HCT116 (cell line): ENCODE data around the gene AHNAK. TPM values are rescaled to one million over a fixed set of nuclear protein-coding genes. Genes with fewer than 3 reads are reported as not detected.

Source experiments
- ATAC-seq: fragments of 200-7000 bp; cut with Tn5 transposase; 2 replicates; pipeline ENCODE4 v1.9.1; 2020; ENCODE audit warnings: mild to moderate bottlenecking, moderate library complexity
- BruUV-seq: library from RNA; stranded (reverse); fragments of 400-500 nt; replicated peaks from 2 replicates; lab custom pipeline; 2021; lab: Mats Ljungman, UMichigan
- CTCF ChIA-PET: fragments of 300-600 bp; sonication (Branson Sonifier 250); formaldehyde crosslinking; loops from one replicate; lab custom pipeline; 2021; ENCODE audit warnings: antibody characterized with exemption; lab: Charles Lee
- POLR2A ChIA-PET: fragments of 300-600, 350-600 bp; sonication (Branson Sonifier 250); formaldehyde crosslinking; loops from one replicate; lab custom pipeline; 2021; ENCODE audit warnings: antibody characterized with exemption; lab: Charles Lee
- RAD21 ChIA-PET, 2 experiments: fragments of 300-600 bp; sonication (Branson Sonifier 250); formaldehyde crosslinking; loops; one replicate each; lab custom pipeline; 2023; ENCODE audit warnings: low total read pairs in 2 of 2; ENCODE audit not compliant: uncharacterized antibody in 2 of 2, unreplicated experiment in 2 of 2, low non-redundant PET in 1 of 2; lab: Charles Lee
- DNase-seq: peaks from one replicate; pipeline ENCODE4 v3.0.0-alpha.2; 2010; ENCODE audit warnings: low read depth, low spot score
- H2AFZ ChIP-seq: fragments of 200-600 bp; shearing (Covaris generic), sonication (generic); 2 replicates; pipeline ENCODE4 v1.6.1; 2017; ENCODE audit warnings: low read depth, mixed run types, mixed read lengths, antibody characterized with exemption, low read length; ENCODE audit not compliant: poor library complexity, severe bottlenecking
- H3K27ac ChIP-seq: 2 replicates; pipeline ENCODE4 v1.5.1; 2012; ENCODE audit warnings: low read depth, low read length
- H3K27me3 ChIP-seq: fragments of 200-600 bp; sonication (generic); 2 replicates; pipeline ENCODE4 v1.6.1; 2016; ENCODE audit warnings: mixed run types, low read length, mixed read lengths; ENCODE audit not compliant: insufficient read depth
- H3K36me3 ChIP-seq, 2 experiments: fragments of 200-500 bp in 1 of 2; fragments of 200-600 bp in 1 of 2; sonication (Bioruptor generic) in 1 of 2; sonication (generic) in 1 of 2; 2 replicates each; pipeline versions ENCODE4 v1.5.1 to v1.6.1; 2014 to 2016; ENCODE audit warnings: low read length in 2 of 2, inconsistent platforms in 1 of 2, mixed read lengths in 1 of 2, mixed run types in 1 of 2; ENCODE audit not compliant: insufficient read depth in 2 of 2, control insufficient read depth in 1 of 2
- H3K4me1 ChIP-seq, 2 experiments: fragments of 200-600 bp in 1 of 2; sonication (generic) in 1 of 2; 2 replicates each; pipeline versions ENCODE4 v1.5.1 to v1.6.1; 2012 to 2017; ENCODE audit warnings: low read length in 2 of 2, inconsistent platforms in 1 of 2, mild to moderate bottlenecking in 1 of 2, mixed read lengths in 1 of 2, mixed run types in 1 of 2, moderate library complexity in 1 of 2; ENCODE audit not compliant: insufficient read depth in 2 of 2, control insufficient read depth in 1 of 2
- H3K4me2 ChIP-seq: fragments of 200-600 bp; sonication (generic); 2 replicates; pipeline ENCODE4 v1.6.1; 2017; ENCODE audit warnings: mixed run types, low read length, mixed read lengths
- H3K4me3 ChIP-seq, 2 experiments: fragments of 200-600 bp in 1 of 2; sonication (generic) in 1 of 2; replicated peaks in 1 of 2; 2 replicates each; pipeline ENCODE4 v1.5.1; 2011 to 2016; ENCODE audit warnings: low read length in 2 of 2, control low read depth in 1 of 2, low read depth in 1 of 2, mild to moderate bottlenecking in 1 of 2, mixed read lengths in 1 of 2, mixed run types in 1 of 2
- H3K79me2 ChIP-seq: fragments of 200-600 bp; sonication (generic); 2 replicates; pipeline ENCODE4 v1.6.1; 2017; ENCODE audit warnings: mild to moderate bottlenecking, mixed run types, low read length, moderate library complexity, mixed read lengths; ENCODE audit not compliant: insufficient read depth
- H3K9ac ChIP-seq: fragments of 200-600 bp; sonication (generic); 2 replicates; pipeline ENCODE4 v1.6.1; 2016; ENCODE audit warnings: low read length, mixed read lengths
- H3K9me2 ChIP-seq: fragments of 200-600 bp; sonication (generic), shearing (Covaris generic); 2 replicates; pipeline ENCODE4 v1.6.1; 2017; ENCODE audit warnings: mixed run types, mild to moderate bottlenecking, moderate library complexity; ENCODE audit not compliant: insufficient read depth
- H3K9me3 ChIP-seq, 2 experiments: fragments of 200-500 bp in 1 of 2; fragments of 200-600 bp in 1 of 2; sonication (Bioruptor generic) in 1 of 2; sonication (generic) in 1 of 2; 2 replicates each; pipeline ENCODE4 v1.6.1; 2014 to 2017; ENCODE audit warnings: low read length in 2 of 2, mixed read lengths in 2 of 2, inconsistent platforms in 1 of 2, low read depth in 1 of 2, mild to moderate bottlenecking in 1 of 2, mixed run types in 1 of 2, moderate library complexity in 1 of 2; ENCODE audit not compliant: control insufficient read depth in 1 of 2, insufficient read depth in 1 of 2
- H4K20me1 ChIP-seq: fragments of 200-600 bp; sonication (generic), shearing (Covaris generic); 2 replicates; pipeline ENCODE4 v1.6.1; 2017; ENCODE audit warnings: mixed run types, mild to moderate bottlenecking, moderate library complexity; ENCODE audit not compliant: insufficient read depth
- CBX3 ChIP-seq: IDR thresholded peaks from 2 replicates; pipeline ENCODE4 v1.6.1; 2012; ENCODE audit warnings: low read depth
- EGR1 ChIP-seq: IDR thresholded peaks from 2 replicates; pipeline ENCODE4 v1.6.1; 2012; ENCODE audit warnings: low read depth
- ELF1 ChIP-seq: IDR thresholded peaks from 2 replicates; pipeline ENCODE4 v1.6.1; 2012; ENCODE audit warnings: low read depth, borderline replicate concordance
- EZH2phosphoT487 ChIP-seq: fragments of 200-600 bp; IDR thresholded peaks from 2 replicates; pipeline ENCODE4 v1.6.1; 2018; ENCODE audit warnings: antibody characterized with exemption, borderline replicate concordance
- FOSL1 ChIP-seq: IDR thresholded peaks from 2 replicates; pipeline ENCODE4 v1.6.1; 2012; ENCODE audit warnings: low read depth
- JUND ChIP-seq: IDR thresholded peaks from 2 replicates; pipeline ENCODE4 v1.6.1; 2012
- POLR2A ChIP-seq: IDR thresholded peaks from 2 replicates; pipeline ENCODE4 v1.7.0; 2011; ENCODE audit warnings: borderline replicate concordance; ENCODE audit not compliant: insufficient read depth, insufficient read length; ENCODE audit errors: extremely low read depth
- POLR2AphosphoS5 ChIP-seq: IDR thresholded peaks from 2 replicates; pipeline ENCODE4 v1.6.1; 2011; ENCODE audit warnings: mild to moderate bottlenecking, low read depth, low read length, moderate library complexity
- SP1 ChIP-seq: IDR thresholded peaks from 2 replicates; pipeline ENCODE4 v1.6.1; 2012; ENCODE audit warnings: low read depth
- SRF ChIP-seq: IDR thresholded peaks from 2 replicates; pipeline ENCODE4 v1.6.1; 2012; ENCODE audit warnings: low read depth
- TCF7L2 ChIP-seq: IDR thresholded peaks from 2 replicates; pipeline ENCODE4 v1.7.0; 2011; ENCODE audit warnings: borderline replicate concordance, inconsistent platforms; ENCODE audit not compliant: insufficient read depth, insufficient read length; ENCODE audit errors: extremely low read depth
- ZFX ChIP-seq: fragments of 450-650 bp; IDR thresholded peaks from 2 replicates; pipeline ENCODE4 v1.6.1; 2017
- ZNF274 ChIP-seq: fragments of 200-500 bp; sonication (Bioruptor generic); IDR thresholded peaks from 2 replicates; pipeline ENCODE4 v1.6.1; 2014; ENCODE audit warnings: mild to moderate bottlenecking, low read depth, low read length, inconsistent platforms
- intact Hi-C: fragments of 100-400 bp; cut with micrococcal nuclease; formaldehyde crosslinking; loops from 2 replicates; pipeline ENCODE4 v1.10.0; 2022
- total RNA-seq: library from RNA; stranded (reverse); gene quantifications from one replicate; pipeline ENCODE4 v1.2.1, GENCODE V29; 2021; ENCODE audit not compliant: unreplicated experiment
- TF ChIP-seq, protein P1 (sequence below): IDR thresholded peaks from 2 replicates; pipeline ENCODE4 v1.6.1; 2011; ENCODE audit warnings: mild to moderate bottlenecking, low read length, moderate library complexity; ENCODE audit not compliant: insufficient replicate concordance; ENCODE audit errors: extremely low read depth
- TF ChIP-seq, protein P2 (sequence below): IDR thresholded peaks from 2 replicates; pipeline ENCODE4 v1.6.1; 2012

The AHNAK gene
- total RNA-seq, 1 experiment from 2014 or later = 239 TPM

DNA sequence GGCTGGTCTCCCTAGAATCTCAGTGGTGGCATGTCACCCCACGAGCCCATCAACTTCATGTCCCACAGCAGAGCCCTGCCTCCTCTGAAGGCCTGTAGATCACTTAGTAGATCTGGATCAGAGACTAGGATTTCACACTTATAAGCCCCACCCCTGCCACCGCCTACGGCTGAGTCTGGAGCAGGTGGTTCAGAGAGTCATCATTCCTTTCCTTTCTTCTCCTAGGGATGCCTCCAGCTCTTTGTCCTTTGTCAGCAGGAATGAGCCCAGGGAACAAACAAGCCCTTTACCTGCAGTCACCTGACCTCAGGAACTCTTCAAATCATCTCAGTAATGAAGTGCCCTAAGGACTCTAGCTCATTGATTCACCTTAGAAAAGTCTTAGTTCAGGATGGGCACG, 90.0 kb downstream of the AHNAK start:
- CTCF ChIA-PET = interaction anchor here (1.3 kb wide), 1 partner anchor 32 kb away, joined by 4 read pairs; no protein-coding TSS in a partner anchor
- Histone ChIP-seq H3K79me2 (no peaks in the 10 kb centered on the region), H2AFZ (no peak overlapping the region), H3K4me1 (peaks cover 2 to 6% of the 10 kb centered on the region in 2 experiments; a peak in 3 of 4 replicates), H3K36me3 (no peaks in the 10 kb centered on the region), H3K9me2 (no peaks in the 10 kb centered on the region), H3K9me3 (no peaks in the 10 kb centered on the region), H3K27me3 (no peaks in the 10 kb centered on the region), H3K9ac (no peak overlapping the region), H4K20me1 (no peaks in the 10 kb centered on the region), H3K27ac (no peak overlapping the region), H3K4me2 (no peak overlapping the region), H3K4me3 (no peak overlapping the region)
- no TSS peak for BruUV-seq
- ATAC-seq (no peak), DNase-seq (no peak)
- TF ChIP-seq SP1 (no peak), CBX3 (no peak), POLR2AphosphoS5 (no peak)
- TF ChIP-seq, protein P1, sequence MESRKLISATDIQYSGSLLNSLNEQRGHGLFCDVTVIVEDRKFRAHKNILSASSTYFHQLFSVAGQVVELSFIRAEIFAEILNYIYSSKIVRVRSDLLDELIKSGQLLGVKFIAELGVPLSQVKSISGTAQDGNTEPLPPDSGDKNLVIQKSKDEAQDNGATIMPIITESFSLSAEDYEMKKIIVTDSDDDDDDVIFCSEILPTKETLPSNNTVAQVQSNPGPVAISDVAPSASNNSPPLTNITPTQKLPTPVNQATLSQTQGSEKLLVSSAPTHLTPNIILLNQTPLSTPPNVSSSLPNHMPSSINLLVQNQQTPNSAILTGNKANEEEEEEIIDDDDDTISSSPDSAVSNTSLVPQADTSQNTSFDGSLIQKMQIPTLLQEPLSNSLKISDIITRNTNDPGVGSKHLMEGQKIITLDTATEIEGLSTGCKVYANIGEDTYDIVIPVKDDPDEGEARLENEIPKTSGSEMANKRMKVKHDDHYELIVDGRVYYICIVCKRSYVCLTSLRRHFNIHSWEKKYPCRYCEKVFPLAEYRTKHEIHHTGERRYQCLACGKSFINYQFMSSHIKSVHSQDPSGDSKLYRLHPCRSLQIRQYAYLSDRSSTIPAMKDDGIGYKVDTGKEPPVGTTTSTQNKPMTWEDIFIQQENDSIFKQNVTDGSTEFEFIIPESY = no peak
- RAD21 ChIA-PET = no interaction called here
- POLR2A ChIA-PET = no interaction called here
- intact Hi-C loops = no loop called here

DNA sequence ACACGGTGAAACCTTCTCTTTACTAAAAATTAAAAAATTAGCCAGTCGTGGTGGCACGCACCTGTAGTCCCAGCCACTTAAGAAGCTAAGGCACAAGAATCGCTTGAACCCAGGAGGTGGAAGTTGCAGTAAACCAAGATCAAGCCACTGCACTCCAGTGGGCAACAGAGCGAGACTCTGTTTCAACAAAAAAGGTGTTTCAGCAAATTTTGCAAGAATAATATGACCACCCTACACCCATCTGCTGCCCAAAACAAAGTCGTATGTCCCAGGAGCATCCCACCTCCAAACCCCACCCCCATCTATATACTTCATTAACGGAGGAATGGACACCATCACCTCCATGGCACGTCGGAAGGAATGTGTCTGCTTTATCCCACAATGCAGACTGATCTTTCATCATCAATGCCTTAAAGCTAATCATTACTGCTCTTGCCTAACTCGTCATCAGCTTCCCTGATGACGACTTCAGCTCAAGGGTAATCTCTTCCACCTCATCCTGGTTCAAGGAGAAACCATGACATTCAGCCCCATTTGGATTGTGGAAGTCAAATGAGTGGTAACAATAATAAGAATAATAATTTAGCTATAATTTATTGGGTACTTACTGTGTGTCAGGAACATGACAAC, 93.7 kb downstream of the AHNAK start:
- BruUV-seq = no TSS peak
- Histone ChIP-seq H3K9ac (no peak overlapping the region), H4K20me1 (no peaks in the 10 kb centered on the region), H3K4me2 (no peak overlapping the region), H3K27ac (no peak overlapping the region), H3K9me3 (no peaks in the 10 kb centered on the region), H3K79me2 (no peaks in the 10 kb centered on the region), H3K27me3 (no peaks in the 10 kb centered on the region), H3K36me3 (no peaks in the 10 kb centered on the region), H3K9me2 (no peaks in the 10 kb centered on the region), H2AFZ (no peak overlapping the region), H3K4me1 (peaks cover 5 to 8% of the 10 kb centered on the region in 2 experiments; a peak in 3 of 4 replicates), H3K4me3 (no peak overlapping the region)
- RAD21 ChIA-PET = no interaction called here
- ATAC-seq (no peak), DNase-seq (no peak)
- intact Hi-C loops = no loop called here
- POLR2A ChIA-PET = no interaction called here
- CTCF ChIA-PET = no interaction called here
- TF ChIP-seq SP1 (no peak), ELF1 (no peak), ZFX (no peak), SRF (no peak), EZH2phosphoT487 (no peak), FOSL1 (no peak), JUND (no peak), TCF7L2 (no peak), ZNF274 (no peak), POLR2AphosphoS5 (no peak), POLR2A (no peak), EGR1 (no peak)
- TF ChIP-seq, protein P2, sequence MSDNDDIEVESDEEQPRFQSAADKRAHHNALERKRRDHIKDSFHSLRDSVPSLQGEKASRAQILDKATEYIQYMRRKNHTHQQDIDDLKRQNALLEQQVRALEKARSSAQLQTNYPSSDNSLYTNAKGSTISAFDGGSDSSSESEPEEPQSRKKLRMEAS = no peak
- TF ChIP-seq, protein P1 = no peak
